ENCODE data around the gene BACH2.

BACH2 gene

DNA sequence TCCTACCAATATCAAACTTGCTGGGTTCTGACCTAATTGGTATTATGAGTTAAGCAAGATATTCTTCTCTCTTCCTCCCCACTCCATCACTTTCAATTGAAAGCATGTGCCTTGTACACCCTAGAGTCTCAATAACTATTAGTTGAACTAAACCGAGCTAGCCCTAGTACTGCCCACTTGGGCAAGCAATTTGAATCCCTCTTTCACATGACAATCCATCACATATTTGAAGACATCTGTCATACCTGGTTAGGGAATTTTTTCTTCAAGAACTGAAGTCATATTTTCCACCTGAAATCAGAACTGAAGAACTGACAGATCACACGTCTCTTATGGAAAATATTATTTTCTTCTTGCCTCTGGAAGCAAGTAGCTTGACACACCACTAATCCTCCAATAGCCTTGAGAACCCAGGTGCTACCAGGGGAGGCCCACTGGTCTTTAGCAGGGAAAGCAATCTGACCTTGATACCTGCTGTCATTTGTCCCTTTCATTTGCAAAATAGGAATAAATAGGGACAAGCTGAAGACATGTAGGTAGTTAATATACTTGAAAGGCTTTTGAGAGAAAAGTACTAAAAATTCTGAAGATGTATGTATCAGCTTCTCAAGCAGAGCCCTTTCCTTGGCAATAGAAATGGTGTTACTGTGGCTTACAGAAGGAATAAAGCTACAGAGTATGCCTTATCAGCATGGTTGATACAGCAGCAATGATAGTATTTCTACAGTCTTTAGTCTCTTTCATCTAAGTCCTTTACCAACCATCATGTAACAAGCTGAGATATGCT lies 331.0 kb downstream of the BACH2 start:
- Histone ChIP-seq H3K18ac (ENCODE audit: low read depth in 1 of 2, low read length in 2 of 2) (no peak overlapping the region), H3K36me3 (ENCODE audit: control insufficient read depth in 1 of 2, insufficient read depth in 2 of 2, low read depth in 1 of 2, low read length in 2 of 2) (no peaks in the 10 kb centered on the region), H3K14ac (ENCODE audit: low read length in 2 of 2) (no peak overlapping the region), H4K8ac (ENCODE audit: low read length) (no peak overlapping the region), H3K4me1 (ENCODE audit: control insufficient read depth, insufficient read depth, low read depth, low read length) (no peaks in the 10 kb centered on the region), H3K9me3 (ENCODE audit: control insufficient read depth, low read length) (no peaks in the 10 kb centered on the region), H3K23ac (ENCODE audit: low read length in 2 of 2) (no peak overlapping the region), H2BK5ac (ENCODE audit: low read depth, low read length, poor library complexity, severe bottlenecking) (no peak overlapping the region), H3K4ac (ENCODE audit: low read depth in 1 of 2, low read length in 2 of 2) (no peak overlapping the region), H2BK120ac (ENCODE audit: low read depth, low read length) (no peak overlapping the region), H2BK15ac (ENCODE audit: low read depth, poor library complexity, severe bottlenecking) (no peak overlapping the region), H3K4me2 (ENCODE audit: low read length, poor library complexity, severe bottlenecking) (no peak overlapping the region), H2AK5ac (ENCODE audit: low read length, severe bottlenecking) (no peak overlapping the region), H3K27me3 (ENCODE audit: control insufficient read depth in 1 of 2, insufficient read depth in 1 of 2, low read length in 2 of 2) (peaks cover 0 to 28% of the 10 kb centered on the region in 2 experiments), H4K91ac (ENCODE audit: low read length) (no peak overlapping the region), H3K79me1 (replicated peaks; ENCODE audit: low read length, poor library complexity, severe bottlenecking) (no peaks in the 10 kb centered on the region), H3K9ac (ENCODE audit: low read length) (no peak overlapping the region), H2AFZ (ENCODE audit: low read depth, low read length) (no peak overlapping the region), H3K4me3 (ENCODE audit: insufficient read depth in 1 of 2, low read depth in 1 of 2, low read length in 2 of 2) (no peak overlapping the region), H2BK12ac (ENCODE audit: low read length in 2 of 2) (no peak overlapping the region), H3K27ac (ENCODE audit: low read length, poor library complexity, severe bottlenecking) (no peak overlapping the region)
- WGBS, result 88% methylated on average over 2 of the region's 2 CpGs
- DNase-seq, result no peak

DNA sequence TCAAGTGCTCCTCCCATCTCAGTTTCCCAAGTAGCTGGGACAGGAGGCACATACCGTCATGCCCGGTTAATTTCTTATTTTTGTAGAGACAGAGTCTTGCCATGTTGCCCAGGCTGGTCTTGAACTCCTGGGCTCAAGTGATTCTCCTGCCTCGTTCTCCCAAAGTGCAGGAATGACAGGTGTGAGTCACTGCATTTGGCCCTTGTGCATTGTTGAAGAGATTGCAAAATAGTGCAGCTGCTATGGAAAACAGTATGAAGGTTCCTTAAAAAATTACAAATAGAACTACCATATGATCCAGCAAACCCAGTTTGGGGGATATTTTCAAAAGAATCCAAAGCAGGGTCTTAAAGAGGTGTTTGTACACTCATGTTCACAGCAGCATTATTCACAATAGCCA lies 333.3 kb downstream of the BACH2 start:
- H2AK5ac ChIP-seq (ENCODE audit: low read length, severe bottlenecking), result no peak overlapping the region
- no peak overlapping the region for H3K4me3 ChIP-seq (ENCODE audit: insufficient read depth in 1 of 2, low read depth in 1 of 2, low read length in 2 of 2)
- H4K91ac ChIP-seq (ENCODE audit: low read length), result no peak overlapping the region
- H3K18ac ChIP-seq (ENCODE audit: low read depth in 1 of 2, low read length in 2 of 2), result no peak overlapping the region
- H3K4me1 ChIP-seq (ENCODE audit: control insufficient read depth, insufficient read depth, low read depth, low read length), result no peaks in the 10 kb centered on the region
- no peak overlapping the region for H2BK120ac ChIP-seq (ENCODE audit: low read depth, low read length)
- H3K9me3 ChIP-seq (ENCODE audit: control insufficient read depth, low read length), result no peaks in the 10 kb centered on the region
- 92% methylated on average over 3 of the region's 3 CpGs for WGBS
- no peak overlapping the region for H2AFZ ChIP-seq (ENCODE audit: low read depth, low read length)
- no peak overlapping the region for H3K4ac ChIP-seq (ENCODE audit: low read depth in 1 of 2, low read length in 2 of 2)
- no peak for DNase-seq
- no peak overlapping the region for H2BK5ac ChIP-seq (ENCODE audit: low read depth, low read length, poor library complexity, severe bottlenecking)
- H2BK15ac ChIP-seq (ENCODE audit: low read depth, poor library complexity, severe bottlenecking), result no peak overlapping the region
- no peak overlapping the region for H3K14ac ChIP-seq (ENCODE audit: low read length in 2 of 2)
- no peak overlapping the region for H3K27ac ChIP-seq (ENCODE audit: low read length, poor library complexity, severe bottlenecking)
- no peak overlapping the region for H2BK12ac ChIP-seq (ENCODE audit: low read length in 2 of 2)
- no peak overlapping the region for H3K23ac ChIP-seq (ENCODE audit: low read length in 2 of 2)
- no peak overlapping the region for H3K4me2 ChIP-seq (ENCODE audit: low read length, poor library complexity, severe bottlenecking)
- H3K27me3 ChIP-seq (ENCODE audit: control insufficient read depth in 1 of 2, insufficient read depth in 1 of 2, low read length in 2 of 2), result peaks cover 0 to 22% of the 10 kb centered on the region in 2 experiments
- H3K36me3 ChIP-seq (ENCODE audit: control insufficient read depth in 1 of 2, insufficient read depth in 2 of 2, low read depth in 1 of 2, low read length in 2 of 2), result no peaks in the 10 kb centered on the region
- H4K8ac ChIP-seq (ENCODE audit: low read length), result no peak overlapping the region
- no peaks in the 10 kb centered on the region for H3K79me1 ChIP-seq (replicated peaks; ENCODE audit: low read length, poor library complexity, severe bottlenecking)
- H3K9ac ChIP-seq (ENCODE audit: low read length), result no peak overlapping the region

- Histone ChIP-seq H3K4me1 (ENCODE audit: control insufficient read depth, insufficient read depth, low read depth, low read length) (no peaks in the 10 kb centered on the region), H3K27me3 (ENCODE audit: control insufficient read depth in 1 of 2, insufficient read depth in 1 of 2, low read length in 2 of 2) (peaks cover 0 to 9% of the 10 kb centered on the region in 2 experiments), H2AK5ac (ENCODE audit: low read length, severe bottlenecking) (no peak overlapping the region), H3K14ac (ENCODE audit: low read length in 2 of 2) (no peak overlapping the region), H2BK120ac (ENCODE audit: low read depth, low read length) (no peak overlapping the region), H3K36me3 (ENCODE audit: control insufficient read depth in 1 of 2, insufficient read depth in 2 of 2, low read depth in 1 of 2, low read length in 2 of 2) (no peaks in the 10 kb centered on the region), H3K9ac (ENCODE audit: low read length) (no peak overlapping the region), H3K4me3 (ENCODE audit: insufficient read depth in 1 of 2, low read depth in 1 of 2, low read length in 2 of 2) (no peak overlapping the region), H4K91ac (ENCODE audit: low read length) (no peak overlapping the region), H2BK12ac (ENCODE audit: low read length in 2 of 2) (no peak overlapping the region), H2BK15ac (ENCODE audit: low read depth, poor library complexity, severe bottlenecking) (no peak overlapping the region), H3K9me3 (ENCODE audit: control insufficient read depth, low read length) (no peaks in the 10 kb centered on the region), H2BK5ac (ENCODE audit: low read depth, low read length, poor library complexity, severe bottlenecking) (no peak overlapping the region), H3K4me2 (ENCODE audit: low read length, poor library complexity, severe bottlenecking) (no peak overlapping the region), H3K23ac (ENCODE audit: low read length in 2 of 2) (no peak overlapping the region), H2AFZ (ENCODE audit: low read depth, low read length) (no peak overlapping the region), H3K4ac (ENCODE audit: low read depth in 1 of 2, low read length in 2 of 2) (no peak overlapping the region), H3K18ac (ENCODE audit: low read depth in 1 of 2, low read length in 2 of 2) (no peak overlapping the region), H3K27ac (ENCODE audit: low read length, poor library complexity, severe bottlenecking) (no peak overlapping the region), H3K79me1 (replicated peaks; ENCODE audit: low read length, poor library complexity, severe bottlenecking) (no peaks in the 10 kb centered on the region), H4K8ac (ENCODE audit: low read length) (no peak overlapping the region)
- WGBS, result 93% methylated on average over 2 of the region's 2 CpGs
- no peak for DNase-seq
These were observed 335.2 kb downstream of the BACH2 start for GRCh38 chr6:89961481-89961880.

GRCh38 chr6:89959883-89960282 lies 336.8 kb downstream of the BACH2 start:
- H4K8ac ChIP-seq (ENCODE audit: low read length), result no peak overlapping the region
- H3K9ac ChIP-seq (ENCODE audit: low read length), result no peak overlapping the region
- H2BK120ac ChIP-seq (ENCODE audit: low read depth, low read length), result no peak overlapping the region
- no peak overlapping the region for H3K18ac ChIP-seq (ENCODE audit: low read depth in 1 of 2, low read length in 2 of 2)
- H3K23ac ChIP-seq (ENCODE audit: low read length in 2 of 2), result no peak overlapping the region
- no peak overlapping the region for H2AK5ac ChIP-seq (ENCODE audit: low read length, severe bottlenecking)
- H3K4me1 ChIP-seq (ENCODE audit: control insufficient read depth, insufficient read depth, low read depth, low read length), result no peaks in the 10 kb centered on the region
- H3K27ac ChIP-seq (ENCODE audit: low read length, poor library complexity, severe bottlenecking), result no peak overlapping the region
- no peak overlapping the region for H4K91ac ChIP-seq (ENCODE audit: low read length)
- H2BK12ac ChIP-seq (ENCODE audit: low read length in 2 of 2), result no peak overlapping the region
- H2BK5ac ChIP-seq (ENCODE audit: low read depth, low read length, poor library complexity, severe bottlenecking), result no peak overlapping the region
- H3K79me1 ChIP-seq (replicated peaks; ENCODE audit: low read length, poor library complexity, severe bottlenecking), result no peaks in the 10 kb centered on the region
- H3K9me3 ChIP-seq (ENCODE audit: control insufficient read depth, low read length), result no peaks in the 10 kb centered on the region
- H3K27me3 ChIP-seq (ENCODE audit: control insufficient read depth in 1 of 2, insufficient read depth in 1 of 2, low read length in 2 of 2), result peaks cover 0 to 4% of the 10 kb centered on the region in 2 experiments
- H3K36me3 ChIP-seq (ENCODE audit: control insufficient read depth in 1 of 2, insufficient read depth in 2 of 2, low read depth in 1 of 2, low read length in 2 of 2), result no peaks in the 10 kb centered on the region
- no peak overlapping the region for H3K14ac ChIP-seq (ENCODE audit: low read length in 2 of 2)
- no peak overlapping the region for H3K4me2 ChIP-seq (ENCODE audit: low read length, poor library complexity, severe bottlenecking)
- DNase-seq, result no peak
- H3K4ac ChIP-seq (ENCODE audit: low read depth in 1 of 2, low read length in 2 of 2), result no peak overlapping the region
- no peak overlapping the region for H2AFZ ChIP-seq (ENCODE audit: low read depth, low read length)
- no peak overlapping the region for H3K4me3 ChIP-seq (ENCODE audit: insufficient read depth in 1 of 2, low read depth in 1 of 2, low read length in 2 of 2)
- H2BK15ac ChIP-seq (ENCODE audit: low read depth, poor library complexity, severe bottlenecking), result no peak overlapping the region
- 89% methylated on average over 6 of the region's 6 CpGs for WGBS
